Neural progenitor cell (in vitro differentiated cells): ENCODE results near the gene CDC25B.

Experiments used
- CTCF ChIP-seq: fragments of 200-600 bp; sonication (generic); IDR thresholded peaks from 2 replicates; pipeline ENCODE4 v1.5.1; 2017; ENCODE audit warnings: antibody characterized with exemption, mild to moderate bottlenecking
- EZH2 ChIP-seq: fragments of 200-600 bp; sonication (generic); IDR thresholded peaks from 2 replicates; pipeline ENCODE4 v1.6.1; 2017; ENCODE audit warnings: antibody characterized with exemption, mild to moderate bottlenecking, moderate library complexity
- EZH2phosphoT487 ChIP-seq: fragments of 200-600 bp; sonication (generic); IDR thresholded peaks from 2 replicates; pipeline ENCODE4 v1.6.1; 2017; ENCODE audit warnings: antibody characterized with exemption

- no peak for TF ChIP-seq CTCF
- no peak for TF ChIP-seq EZH2
- no peak for TF ChIP-seq EZH2phosphoT487
These were observed 42.4 kb upstream of the CDC25B start for GRCh38 chr20:3753501-3754275.
